GM12873 (cell line): ENCODE measurements around the gene CTDSP2.
A peak's percentile ranks its signal among the peaks of the same experiment; 100 is the strongest.

Source experiments
- CTCF ChIP-seq: IDR thresholded peaks from 2 replicates; pipeline ENCODE4 v1.5.1; 2012; ENCODE audit warnings: low read depth, mild to moderate bottlenecking, moderate library complexity, low read length, control low read depth; ENCODE audit not compliant: insufficient read depth; ENCODE audit errors: missing control alignments

CTDSP2 gene

DNA sequence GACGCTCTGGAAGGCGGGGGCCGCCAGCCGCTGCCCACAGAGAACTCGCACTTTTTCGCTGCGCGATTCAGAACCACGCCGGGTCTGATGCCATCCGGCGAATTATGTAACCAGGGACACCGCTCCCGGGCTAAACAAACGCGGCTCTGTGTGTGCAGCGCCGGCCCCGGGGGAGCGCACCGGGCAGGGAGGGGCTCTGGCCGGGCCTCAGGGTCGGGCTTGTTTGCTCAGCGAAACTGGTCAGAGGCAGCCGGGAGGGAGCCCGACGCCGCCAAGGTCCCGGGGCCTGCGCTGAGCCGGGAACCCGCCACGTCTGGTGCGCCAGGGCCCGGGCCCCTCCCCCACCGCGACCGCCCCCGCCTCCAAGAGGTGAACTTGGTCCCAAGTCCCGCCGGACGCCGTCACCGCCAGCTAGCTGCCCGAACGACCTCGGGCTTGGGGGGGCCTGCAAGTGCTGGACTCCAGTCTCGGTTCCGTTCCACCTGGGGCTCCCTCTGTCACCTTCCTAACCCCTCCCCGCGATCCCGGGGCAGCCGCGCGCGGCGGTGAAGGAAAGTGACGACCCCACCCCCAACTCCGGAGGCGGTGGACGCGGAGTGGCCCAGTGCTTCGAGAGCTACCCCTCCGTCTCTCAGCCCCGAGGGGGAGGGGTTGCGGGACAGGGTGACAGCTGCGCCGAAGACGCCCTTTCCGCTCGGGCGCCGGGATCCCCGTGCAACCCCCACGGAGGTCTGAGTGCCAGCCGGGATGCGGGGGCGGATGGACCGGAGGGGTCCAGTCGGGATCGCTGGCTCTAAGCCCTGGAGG lies 848 bp downstream of the CTDSP2 start:
- no peak for TF ChIP-seq CTCF

DNA sequence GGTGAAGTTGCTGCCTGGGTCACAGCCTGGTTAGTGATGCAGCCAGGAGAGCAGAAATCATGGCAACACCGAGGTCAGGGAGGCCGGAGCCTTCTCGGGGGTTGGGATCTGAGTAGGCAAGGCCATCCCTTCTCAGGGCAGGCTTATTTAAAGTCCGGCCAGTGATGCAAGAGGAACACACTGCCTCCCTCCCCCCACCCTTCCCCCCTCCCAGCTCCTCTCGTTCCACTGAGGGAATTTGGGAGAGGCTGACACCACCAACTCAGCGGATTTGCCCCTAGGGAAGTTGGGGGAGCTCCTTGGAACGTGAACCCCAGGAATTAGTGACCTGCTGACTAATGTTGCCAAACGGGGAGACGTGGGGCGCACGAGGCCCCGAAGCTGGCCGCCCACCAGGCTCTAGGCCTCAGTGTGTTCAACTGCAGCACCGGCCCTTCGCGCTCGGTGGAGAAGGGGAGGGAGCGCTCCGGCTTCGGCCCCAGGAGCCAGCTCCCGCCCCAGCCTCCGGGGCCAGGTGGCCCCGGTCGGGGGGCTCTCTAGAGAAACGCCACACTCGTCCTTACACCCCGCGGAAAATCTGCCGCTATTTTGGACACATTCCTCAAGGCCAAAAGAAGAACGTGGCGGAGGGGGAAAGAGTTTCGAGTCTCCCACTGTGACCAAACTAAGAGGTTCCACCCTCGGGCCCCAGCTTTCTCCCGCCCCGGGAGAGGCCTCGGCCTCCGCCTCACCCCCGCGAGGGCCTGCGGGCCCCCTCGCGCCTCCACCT lies 1.6 kb downstream of the CTDSP2 start:
- peak; percentile 1 for TF ChIP-seq CTCF

- no peak for TF ChIP-seq CTCF
These were observed 3.9 kb downstream of the CTDSP2 start for GRCh38 chr12:57842342-57843294.

DNA sequence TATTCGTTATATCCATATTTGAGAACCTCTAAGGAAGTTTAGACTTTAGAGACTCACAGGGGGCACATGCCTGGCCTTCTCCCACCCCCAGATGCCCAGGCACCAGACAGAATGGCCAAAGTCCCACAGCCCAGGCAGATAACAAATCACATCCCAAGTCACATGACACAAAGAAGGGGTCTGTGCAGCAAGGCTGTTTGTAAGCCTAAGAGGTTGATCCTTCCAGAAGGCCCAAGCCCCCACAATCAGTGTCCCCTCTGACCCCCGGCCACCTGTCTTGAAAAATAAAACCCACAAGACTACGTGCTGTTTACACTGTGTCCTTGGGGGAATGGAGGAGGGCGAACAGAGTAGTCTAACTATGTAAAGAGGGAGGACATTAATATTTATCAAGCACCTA lies 5.1 kb downstream of the CTDSP2 start:
- TF ChIP-seq CTCF = no peak

GRCh38 chr12:57840726-57841125 lies 5.8 kb downstream of the CTDSP2 start:
- TF ChIP-seq CTCF = no peak

DNA sequence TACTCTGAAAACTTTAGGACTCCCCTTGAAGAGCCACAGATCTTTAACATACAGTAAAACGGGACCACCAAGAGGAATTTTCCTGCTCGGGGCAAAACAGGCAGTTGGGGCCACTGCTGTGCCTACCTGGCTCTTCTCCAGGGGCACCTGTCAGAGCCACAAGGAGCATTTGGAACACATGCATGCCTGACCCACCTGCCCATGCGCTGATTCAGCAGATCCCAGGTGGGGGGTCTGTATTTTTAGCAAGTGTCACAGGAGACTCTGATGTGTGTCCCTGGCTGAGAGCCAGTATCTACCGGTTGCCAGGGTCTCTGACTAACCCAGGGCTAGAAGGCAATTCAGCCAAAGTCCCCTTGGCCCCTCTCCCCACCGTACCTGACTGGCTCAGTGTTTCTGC lies 6.5 kb downstream of the CTDSP2 start:
- TF ChIP-seq CTCF = no peak
